ACC112 (cell line): ENCODE data around the gene SCD5.

ENCODE experiments used
- H2AFZ ChIP-seq: fragments of 200-600 bp; sonication (generic); one replicate; pipeline ENCODE4 v1.6.0; 2017; ENCODE audit warnings: antibody characterized with exemption, low read length; ENCODE audit not compliant: unreplicated experiment
- H3K27ac ChIP-seq: fragments of 200-600 bp; sonication (generic); 2 replicates; pipeline ENCODE4 v1.5.1; 2014; ENCODE audit warnings: low read depth, mild to moderate bottlenecking, antibody characterized with exemption, low read length, moderate library complexity
- H3K27me3 ChIP-seq: fragments of 200-600 bp; sonication (generic); 2 replicates; pipeline ENCODE4 v1.6.1; 2014; ENCODE audit warnings: mild to moderate bottlenecking, antibody characterized with exemption, low read length, moderate library complexity, mixed read lengths; ENCODE audit not compliant: insufficient read depth
- H3K36me3 ChIP-seq: fragments of 200-600 bp; sonication (generic); 2 replicates; pipeline ENCODE4 v1.6.1; 2016; ENCODE audit warnings: mild to moderate bottlenecking, antibody characterized with exemption, low read length, moderate library complexity, mixed read lengths; ENCODE audit not compliant: insufficient read depth
- H3K4me1 ChIP-seq: fragments of 200-600 bp; sonication (generic); one replicate; pipeline ENCODE4 v1.6.1; 2016; ENCODE audit warnings: low read length, mixed read lengths; ENCODE audit not compliant: insufficient read depth, unreplicated experiment, control insufficient read depth
- H3K4me3 ChIP-seq: fragments of 200-600 bp; sonication (generic); 2 replicates; pipeline ENCODE4 v1.5.1; 2014; ENCODE audit warnings: mild to moderate bottlenecking, low read depth, low read length
- H3K79me2 ChIP-seq: fragments of 200-600 bp; sonication (generic); one replicate; pipeline ENCODE4 v1.6.0; 2016; ENCODE audit warnings: low read length; ENCODE audit not compliant: control insufficient read depth, unreplicated experiment, insufficient read depth

The SCD5 gene

DNA sequence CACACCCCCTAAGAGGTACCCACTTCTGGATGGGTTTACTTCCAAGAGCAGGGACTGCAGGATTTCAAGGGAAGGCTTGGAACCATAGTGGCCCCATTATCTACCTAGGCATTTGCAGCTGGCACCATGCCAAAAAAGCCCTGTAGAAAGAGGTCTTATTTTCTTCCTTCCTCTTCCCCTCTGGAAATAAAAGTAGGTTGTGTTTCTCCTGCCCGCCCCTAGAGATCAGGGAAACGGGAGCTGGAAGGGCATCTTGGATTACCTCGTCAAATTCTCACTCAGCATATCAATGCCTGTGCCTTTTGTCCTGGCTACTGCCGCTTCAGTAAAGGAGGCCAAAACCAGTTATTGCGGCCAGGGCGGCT is 1.6 kb downstream of the SCD5 start:
- Histone ChIP-seq H3K79me2 (peaks cover 7% of the 10 kb centered on the region), H3K4me1 (peaks cover 20% of the 10 kb centered on the region), H3K4me3 (peak overlapping the region; percentile 89), H3K27me3 (no peaks in the 10 kb centered on the region), H3K27ac (no peak overlapping the region), H3K36me3 (no peaks in the 10 kb centered on the region), H2AFZ (no peak overlapping the region)

- Histone ChIP-seq H3K4me3 (no peak overlapping the region), H3K27ac (no peak overlapping the region), H3K4me1 (peaks cover 20% of the 10 kb centered on the region), H3K27me3 (no peaks in the 10 kb centered on the region), H2AFZ (no peak overlapping the region), H3K79me2 (peaks cover 7% of the 10 kb centered on the region), H3K36me3 (no peaks in the 10 kb centered on the region)
Measured at GRCh38 chr4:82792912-82793649, 5.5 kb downstream of the SCD5 start.

DNA sequence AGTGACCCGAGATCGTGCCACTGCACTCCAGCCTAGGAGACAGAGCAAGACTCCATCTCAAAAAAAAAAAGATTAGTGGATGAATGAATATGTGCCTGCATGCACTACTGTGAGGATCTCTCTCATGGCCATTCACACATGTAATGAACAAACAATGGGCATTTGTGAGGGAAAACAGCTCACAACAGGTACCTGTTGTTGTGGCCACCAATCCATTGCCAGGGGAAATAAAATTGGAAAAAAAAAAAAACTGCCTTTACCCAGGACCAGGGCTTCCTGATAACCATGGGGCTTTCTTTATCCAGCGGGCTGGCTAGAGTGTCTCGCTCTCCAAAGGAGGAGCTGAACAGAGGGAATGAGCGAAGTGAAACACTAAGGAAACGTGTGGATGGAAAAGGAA is 7.4 kb downstream of the SCD5 start:
- no peak overlapping the region for H2AFZ ChIP-seq
- peaks cover 18% of the 10 kb centered on the region for H3K4me1 ChIP-seq
- H3K36me3 ChIP-seq = no peaks in the 10 kb centered on the region
- no peak overlapping the region for H3K27ac ChIP-seq
- H3K4me3 ChIP-seq = no peak overlapping the region
- H3K27me3 ChIP-seq = no peaks in the 10 kb centered on the region
- H3K79me2 ChIP-seq = peaks cover 10% of the 10 kb centered on the region

DNA sequence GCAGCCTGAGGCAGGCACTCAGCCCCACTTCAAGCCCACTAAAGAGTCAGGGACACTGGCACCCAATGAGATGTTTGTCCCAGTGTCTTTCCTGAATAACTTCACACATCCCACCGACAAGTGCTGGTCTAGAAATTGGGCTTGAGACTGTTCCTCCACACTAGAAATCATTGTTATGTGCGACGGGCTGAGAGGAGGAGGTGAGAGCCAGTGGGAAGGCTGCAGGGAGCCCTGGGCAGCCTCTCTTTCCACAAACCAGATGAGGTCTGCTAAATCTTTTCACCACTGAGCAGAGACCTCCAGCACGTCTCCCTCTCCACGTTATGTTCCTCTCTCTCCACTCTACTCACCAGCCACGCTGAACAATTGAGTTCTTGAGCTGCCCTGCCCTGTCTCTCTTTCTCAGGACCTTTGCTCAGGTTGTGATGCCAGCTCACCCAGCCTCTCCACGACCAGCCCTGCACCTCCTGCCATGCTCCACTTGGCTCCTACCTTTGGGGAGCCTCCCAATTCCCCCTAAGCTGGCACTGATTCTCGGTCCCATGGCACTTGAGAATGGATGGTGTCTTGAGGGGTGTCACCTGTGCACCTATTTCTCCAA is 8.4 kb downstream of the SCD5 start:
- Histone ChIP-seq H3K4me3 (no peak overlapping the region), H3K27ac (no peak overlapping the region), H3K79me2 (peaks cover 10% of the 10 kb centered on the region), H3K27me3 (no peaks in the 10 kb centered on the region), H3K36me3 (no peaks in the 10 kb centered on the region), H3K4me1 (peaks cover 20% of the 10 kb centered on the region), H2AFZ (no peak overlapping the region)

GRCh38 chr4:82789025-82789776 is 9.4 kb downstream of the SCD5 start:
- H3K27me3 ChIP-seq = no peaks in the 10 kb centered on the region
- no peak overlapping the region for H3K4me3 ChIP-seq
- H3K79me2 ChIP-seq = peaks cover 10% of the 10 kb centered on the region
- H3K4me1 ChIP-seq = peaks cover 29% of the 10 kb centered on the region
- no peak overlapping the region for H2AFZ ChIP-seq
- no peaks in the 10 kb centered on the region for H3K36me3 ChIP-seq
- H3K27ac ChIP-seq = no peak overlapping the region

- Histone ChIP-seq H3K4me1 (peaks cover 24% of the 10 kb centered on the region), H3K36me3 (no peaks in the 10 kb centered on the region), H2AFZ (no peak overlapping the region), H3K4me3 (no peak overlapping the region), H3K27ac (peak overlapping the region; percentile 4; the same call in 1 of the 2 replicates), H3K79me2 (peaks cover 8% of the 10 kb centered on the region), H3K27me3 (no peaks in the 10 kb centered on the region)
Measured at GRCh38 chr4:82787342-82787741, 11.3 kb downstream of the SCD5 start.

DNA sequence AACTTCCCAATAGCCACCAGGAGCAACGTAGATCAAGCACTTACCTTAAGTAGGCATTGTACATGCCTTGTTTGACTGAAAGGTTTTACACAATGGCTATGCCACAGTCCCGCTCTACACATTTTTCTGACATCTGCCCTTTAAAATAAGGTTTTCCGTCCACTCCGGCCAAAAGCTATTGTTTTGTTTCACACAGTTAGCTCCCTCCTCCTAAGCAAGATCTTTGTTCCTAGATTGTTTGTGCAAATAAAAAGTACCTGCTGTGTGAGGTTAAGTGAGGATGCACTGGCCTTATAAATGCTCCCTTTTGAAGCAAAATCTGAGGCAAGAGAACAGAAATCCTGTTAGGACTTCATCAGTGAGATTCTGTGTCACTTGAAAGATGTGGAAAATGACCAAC is 11.8 kb downstream of the SCD5 start:
- peaks cover 6% of the 10 kb centered on the region for H3K79me2 ChIP-seq
- no peak overlapping the region for H3K4me3 ChIP-seq
- H3K36me3 ChIP-seq = no peaks in the 10 kb centered on the region
- H2AFZ ChIP-seq = peak overlapping the region; percentile 30
- H3K27ac ChIP-seq = peak overlapping the region; percentile 4; the same call in 1 of the 2 replicates
- H3K4me1 ChIP-seq = peaks cover 25% of the 10 kb centered on the region
- H3K27me3 ChIP-seq = no peaks in the 10 kb centered on the region

GRCh38 chr4:82785611-82786400 is 12.8 kb downstream of the SCD5 start:
- H3K27me3 ChIP-seq = no peaks in the 10 kb centered on the region
- H3K79me2 ChIP-seq = peaks cover 6% of the 10 kb centered on the region
- H2AFZ ChIP-seq = peak overlapping the region; percentile 75
- peak overlapping the region; percentile 84 for H3K27ac ChIP-seq
- H3K4me1 ChIP-seq = peaks cover 35% of the 10 kb centered on the region
- peak overlapping the region; percentile 67 for H3K4me3 ChIP-seq
- H3K36me3 ChIP-seq = no peaks in the 10 kb centered on the region

DNA sequence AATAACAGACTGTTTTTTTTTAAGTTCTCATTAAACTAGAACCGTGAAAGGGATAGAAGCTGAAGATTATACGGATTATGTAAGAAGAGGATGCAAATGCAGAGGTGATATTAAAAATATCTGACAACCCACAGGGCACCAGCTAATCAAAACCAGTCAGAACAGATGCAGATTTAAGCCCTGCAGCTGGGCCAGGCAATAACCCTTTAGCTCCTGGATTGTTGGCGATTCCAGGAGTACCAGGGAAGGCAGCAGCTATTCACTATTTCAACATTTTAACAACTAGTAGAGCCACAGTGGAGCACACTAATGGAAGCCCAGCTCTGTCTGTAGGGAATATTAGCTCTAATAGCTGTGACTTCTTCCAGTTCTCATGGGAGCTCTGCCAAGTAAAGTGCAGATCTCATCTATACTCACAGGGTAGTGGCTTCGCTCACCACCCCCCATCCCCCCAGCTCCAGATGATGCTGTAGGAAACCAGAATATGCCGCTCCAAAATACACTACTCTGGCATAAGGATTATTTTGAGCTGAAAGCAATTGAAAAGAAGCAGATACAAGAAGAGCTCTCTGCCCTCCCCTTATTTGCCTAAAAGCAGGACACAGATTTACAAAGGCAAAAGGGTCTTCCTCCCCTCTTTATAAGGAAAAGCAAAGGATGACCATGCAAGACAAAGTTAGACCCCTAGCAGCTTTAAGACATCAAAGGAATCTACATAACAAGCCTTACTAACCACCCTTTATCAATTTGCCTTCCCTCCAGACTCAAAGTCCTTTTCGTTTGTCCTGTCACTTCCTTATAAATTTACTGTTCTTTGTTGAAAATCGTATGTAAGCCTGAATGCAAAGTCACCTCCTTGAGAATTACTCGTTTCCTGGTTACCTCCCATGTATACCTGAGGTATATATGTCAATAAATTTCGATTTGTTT is 13.7 kb downstream of the SCD5 start:
- H3K36me3 ChIP-seq = no peaks in the 10 kb centered on the region
- H2AFZ ChIP-seq = peak overlapping the region; percentile 75
- peak overlapping the region; percentile 84 for H3K27ac ChIP-seq
- H3K79me2 ChIP-seq = peaks cover 6% of the 10 kb centered on the region
- peaks cover 38% of the 10 kb centered on the region for H3K4me1 ChIP-seq
- peak overlapping the region; percentile 67 for H3K4me3 ChIP-seq
- H3K27me3 ChIP-seq = no peaks in the 10 kb centered on the region
